HepG2 (cell line): Measurements from ENCODE around the gene KCNMA1. TPM values are rescaled to one million over a fixed set of nuclear protein-coding genes. Genes with fewer than 3 reads are reported as not detected.

Experiments used
- ATAC-seq: fragments of 200-7000 bp; cut with Tn5 transposase; 3 replicates; pipeline ENCODE4 v1.9.1; 2020; ENCODE audit warnings: mild to moderate bottlenecking, moderate library complexity
- BruUV-seq: library from RNA; stranded (reverse); fragments of 400-500 nt; replicated peaks from 2 replicates; lab custom pipeline; 2021; lab: Mats Ljungman, UMichigan
- CTCF ChIA-PET: fragments of 300-600 bp; formaldehyde crosslinking; extraction: SDS; loops from one replicate; lab custom pipeline; 2021; ENCODE audit warnings: low total read pairs, inconsistent platforms, low intra/inter-chr PET ratio; lab: Yijun Ruan, JAX
- POLR2A ChIA-PET: fragments of 350-600 bp; sonication (Branson Sonifier 250); formaldehyde crosslinking; loops from one replicate; lab custom pipeline; 2020; ENCODE audit warnings: antibody characterized with exemption, inconsistent platforms; lab: Yijun Ruan, JAX
- DNase-seq: peaks from one replicate; pipeline ENCODE4 v3.0.0-alpha.2; 2015; ENCODE audit warnings: low spot score
- FAIRE-seq: peaks from 3 replicates; lab custom pipeline; 2011; peaks lifted over from hg19 to GRCh38; lab: Jason Lieb, UNC
- H2AFZ ChIP-seq: one replicate; pipeline ENCODE4 v1.6.1; 2011; ENCODE audit warnings: low read length, inconsistent platforms
- H3K27ac ChIP-seq: fragments of 300-600 bp; 3 replicates; pipeline ENCODE4 v1.8.0; 2011; ENCODE audit warnings: mixed run types, mild to moderate bottlenecking, mixed read lengths, low read length, inconsistent platforms; ENCODE audit not compliant: insufficient read depth; ENCODE audit errors: extremely low read length
- H3K27me3 ChIP-seq, 2 experiments: fragments of 200-600 bp in 1 of 2; 2 replicates in 1 of 2; 3 replicates in 1 of 2; pipeline versions ENCODE4 v1.6.0 to v1.8.0; 2011; ENCODE audit warnings: low read length in 2 of 2, mild to moderate bottlenecking in 2 of 2, moderate library complexity in 2 of 2, inconsistent platforms in 1 of 2; ENCODE audit not compliant: insufficient read depth in 2 of 2, control insufficient read depth in 1 of 2
- H3K36me3 ChIP-seq, 2 experiments: fragments of 200-600 bp in 1 of 2; replicated peaks in 1 of 2; 2 replicates in 1 of 2; 3 replicates in 1 of 2; pipeline versions ENCODE4 v1.5.1 to v1.8.0; 2011; ENCODE audit warnings: low read length in 2 of 2, inconsistent platforms in 1 of 2; ENCODE audit not compliant: insufficient read depth in 2 of 2, control insufficient read depth in 1 of 2
- H3K4me1 ChIP-seq: 2 replicates; pipeline ENCODE4 v1.5.1; 2012; ENCODE audit warnings: low read length, inconsistent platforms; ENCODE audit not compliant: insufficient read depth
- H3K4me2 ChIP-seq: 2 replicates; pipeline ENCODE4 v1.6.0; 2011; ENCODE audit warnings: low read depth, low read length, inconsistent platforms
- H3K4me3 ChIP-seq, 3 experiments: fragments of 200-600 bp in 1 of 3; sonication (generic), shearing (Covaris generic) in 1 of 3; replicated peaks in 1 of 3; 2 replicates each; pipeline ENCODE4 v1.5.1; 2011 to 2016; ENCODE audit warnings: low read length in 3 of 3, inconsistent platforms in 2 of 3, low read depth in 2 of 3, mild to moderate bottlenecking in 2 of 3, control low read depth in 1 of 3, mixed read lengths in 1 of 3; ENCODE audit not compliant: insufficient read depth in 1 of 3
- H3K79me2 ChIP-seq: one replicate; pipeline ENCODE4 v1.6.1; 2011; ENCODE audit warnings: low read length, inconsistent platforms; ENCODE audit not compliant: insufficient read depth
- H3K9ac ChIP-seq: 2 replicates; pipeline ENCODE4 v1.6.0; 2011; ENCODE audit warnings: mild to moderate bottlenecking, low read depth, low read length, inconsistent platforms; ENCODE audit not compliant: insufficient read depth
- H3K9me3 ChIP-seq: 2 replicates; pipeline ENCODE4 v1.5.1; 2012; ENCODE audit warnings: mild to moderate bottlenecking, low read length
- H4K20me1 ChIP-seq: 2 replicates; pipeline ENCODE4 v1.6.0; 2011; ENCODE audit warnings: inconsistent platforms, mild to moderate bottlenecking, low read length, moderate library complexity; ENCODE audit not compliant: insufficient read depth
- AGO1 ChIP-seq: fragments of 200-400 bp; formaldehyde crosslinking; IDR thresholded peaks from 2 replicates; pipeline ENCODE4 v1.6.1; 2017; ENCODE audit warnings: mild to moderate bottlenecking, low read depth, low read length, moderate library complexity; ENCODE audit not compliant: poor library complexity, severe bottlenecking
- ARID2 ChIP-seq: sonication (generic); formaldehyde crosslinking; IDR thresholded peaks from 2 replicates; pipeline ENCODE4 v1.8.1; 2022; ENCODE audit warnings: mild to moderate bottlenecking, missing genetic modification reagents, borderline replicate concordance
- ATRX ChIP-seq: sonication (generic); formaldehyde crosslinking; IDR thresholded peaks from 2 replicates; pipeline ENCODE4 v1.4.0; 2020; ENCODE audit warnings: missing genetic modification reagents, borderline replicate concordance
- BCLAF1 ChIP-seq: fragments of 450-650 bp; IDR thresholded peaks from 2 replicates; pipeline ENCODE4 v1.6.1; 2017; ENCODE audit warnings: mild to moderate bottlenecking
- ELK4 ChIP-seq: sonication (generic); formaldehyde crosslinking; IDR thresholded peaks from 2 replicates; pipeline ENCODE4 v1.9.0; 2021; ENCODE audit warnings: missing genetic modification reagents, borderline replicate concordance
- FOXJ3 ChIP-seq: sonication (generic); formaldehyde crosslinking; IDR thresholded peaks from 2 replicates; pipeline ENCODE4 v1.4.0; 2020; ENCODE audit warnings: missing genetic modification reagents, mild to moderate bottlenecking, borderline replicate concordance
- SIX1 ChIP-seq: sonication (generic); formaldehyde crosslinking; IDR thresholded peaks from 2 replicates; pipeline ENCODE4 v1.4.0; 2020; ENCODE audit warnings: missing genetic modification reagents, borderline replicate concordance
- SSRP1 ChIP-seq: IDR thresholded peaks from 2 replicates; pipeline ENCODE4 v1.6.1; 2016; ENCODE audit warnings: control low read depth
- SUZ12 ChIP-seq: fragments of 150-350 bp; IDR thresholded peaks from 2 replicates; pipeline ENCODE4 v1.6.1; 2014; ENCODE audit warnings: low read depth, low read length
- YEATS4 ChIP-seq: sonication (generic); formaldehyde crosslinking; IDR thresholded peaks from 2 replicates; pipeline ENCODE4 v1.4.0; 2020; ENCODE audit warnings: missing genetic modification reagents, borderline replicate concordance
- ZBTB7B ChIP-seq: sonication (generic); formaldehyde crosslinking; IDR thresholded peaks from 2 replicates; pipeline ENCODE4 v1.4.0; 2020; ENCODE audit warnings: missing genetic modification reagents
- ZFP1 ChIP-seq: IDR thresholded peaks from 2 replicates; pipeline ENCODE4 v1.6.1; 2016
- ZFP37 ChIP-seq: sonication (generic); formaldehyde crosslinking; IDR thresholded peaks from 2 replicates; pipeline ENCODE4 v1.4.0; 2020; ENCODE audit warnings: missing genetic modification reagents, borderline replicate concordance
- ZNF124 ChIP-seq: sonication (generic); formaldehyde crosslinking; IDR thresholded peaks from 2 replicates; pipeline ENCODE4 v1.4.0; 2020; ENCODE audit warnings: missing genetic modification reagents
- in situ Hi-C: cut with HindIII; loops from 2 replicates; pipeline ENCODE4 v1.10.0; 2017; ENCODE audit warnings: low pct_unique_long_range_greater_than_20kb; ENCODE audit not compliant: extremely low pct_ligation_motif_present
- intact Hi-C: fragments of 100-400 bp; cut with micrococcal nuclease; formaldehyde crosslinking; loops from one replicate; pipeline ENCODE4 v1.10.0; 2022; ENCODE audit not compliant: unreplicated experiment
- polyA plus RNA-seq, 8 experiments: library from polyadenylated mRNA; depleted of rRNA in 3 of 8; stranded (reverse) in 7 of 8; unstranded in 1 of 8; fragments of >200 nt; fragmentation: Illumina TruSeq in 4 of 8; extraction: Trizol in 4 of 8; gene quantifications; 2 replicates each; pipeline versions ENCODE4 v1.2.1 to v1.2.3, GENCODE V29; 2011 to 2016; ENCODE audit warnings: low read depth in 4 of 8, missing spikeins in 1 of 8, mixed read lengths in 1 of 8; ENCODE audit not compliant: insufficient read depth in 1 of 8
- total RNA-seq, 5 experiments: library from RNA; depleted of rRNA; stranded (reverse); fragments of >200 nt; fragmentation: Illumina TruSeq; extraction: Trizol; gene quantifications; 2 replicates each; pipeline ENCODE4 v1.2.3, GENCODE V29; 2016; ENCODE audit warnings: low read depth in 1 of 5
- TF ChIP-seq, protein P1 (sequence below): sonication (generic); formaldehyde crosslinking; IDR thresholded peaks from 2 replicates; pipeline ENCODE4 v1.8.0; 2023; ENCODE audit warnings: mild to moderate bottlenecking, missing genetic modification reagents
- TF ChIP-seq, protein P2 (sequence below): sonication (generic); formaldehyde crosslinking; IDR thresholded peaks from 2 replicates; pipeline ENCODE4 v1.5.0; 2020; ENCODE audit warnings: mild to moderate bottlenecking, missing genetic modification reagents

The KCNMA1 gene
- total and polyA plus RNA-seq, 2 of the 13 experiments (the other 11 are each of a cell fraction or from before 2014, with no cell fraction given), result 0.02 TPM; not detected in 1

- ChIA-PET POLR2A (no interaction called here), CTCF (no interaction called here)
- no peak for TF ChIP-seq ZNF124
- TF ChIP-seq ELK4, result no peak
- no peak for TF ChIP-seq ZBTB7B (CRISPR knock-in tag)
- TF ChIP-seq, protein P1, sequence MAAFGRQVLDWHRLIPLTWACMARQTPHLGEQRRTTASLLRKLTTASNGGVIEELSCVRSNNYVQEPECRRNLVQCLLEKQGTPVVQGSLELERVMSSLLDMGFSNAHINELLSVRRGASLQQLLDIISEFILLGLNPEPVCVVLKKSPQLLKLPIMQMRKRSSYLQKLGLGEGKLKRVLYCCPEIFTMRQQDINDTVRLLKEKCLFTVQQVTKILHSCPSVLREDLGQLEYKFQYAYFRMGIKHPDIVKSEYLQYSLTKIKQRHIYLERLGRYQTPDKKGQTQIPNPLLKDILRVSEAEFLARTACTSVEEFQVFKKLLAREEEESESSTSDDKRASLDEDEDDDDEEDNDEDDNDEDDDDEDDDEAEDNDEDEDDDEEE (CRISPR knock-in tag), result no peak
- no peak for TF ChIP-seq ZFP1 (CRISPR knock-in tag)
- TF ChIP-seq ZFP37 (CRISPR knock-in tag), result no peak
- TF ChIP-seq FOXJ3, result no peak
- no peak for TF ChIP-seq ARID2 (CRISPR knock-in tag)
- no peak for TF ChIP-seq AGO1
- no peak for TF ChIP-seq BCLAF1
- TF ChIP-seq SIX1, result no peak
- TF ChIP-seq, protein P2, sequence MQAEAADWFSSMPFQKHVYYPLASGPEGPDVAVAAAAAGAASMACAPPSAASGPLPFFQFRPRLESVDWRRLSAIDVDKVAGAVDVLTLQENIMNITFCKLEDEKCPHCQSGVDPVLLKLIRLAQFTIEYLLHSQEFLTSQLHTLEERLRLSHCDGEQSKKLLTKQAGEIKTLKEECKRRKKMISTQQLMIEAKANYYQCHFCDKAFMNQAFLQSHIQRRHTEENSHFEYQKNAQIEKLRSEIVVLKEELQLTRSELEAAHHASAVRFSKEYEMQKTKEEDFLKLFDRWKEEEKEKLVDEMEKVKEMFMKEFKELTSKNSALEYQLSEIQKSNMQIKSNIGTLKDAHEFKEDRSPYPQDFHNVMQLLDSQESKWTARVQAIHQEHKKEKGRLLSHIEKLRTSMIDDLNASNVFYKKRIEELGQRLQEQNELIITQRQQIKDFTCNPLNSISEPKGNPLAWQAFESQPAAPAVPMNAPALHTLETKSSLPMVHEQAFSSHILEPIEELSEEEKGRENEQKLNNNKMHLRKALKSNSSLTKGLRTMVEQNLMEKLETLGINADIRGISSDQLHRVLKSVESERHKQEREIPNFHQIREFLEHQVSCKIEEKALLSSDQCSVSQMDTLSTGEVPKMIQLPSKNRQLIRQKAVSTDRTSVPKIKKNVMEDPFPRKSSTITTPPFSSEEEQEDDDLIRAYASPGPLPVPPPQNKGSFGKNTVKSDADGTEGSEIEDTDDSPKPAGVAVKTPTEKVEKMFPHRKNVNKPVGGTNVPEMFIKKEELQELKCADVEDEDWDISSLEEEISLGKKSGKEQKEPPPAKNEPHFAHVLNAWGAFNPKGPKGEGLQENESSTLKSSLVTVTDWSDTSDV (CRISPR knock-in tag), result no peak
- no peak for TF ChIP-seq SUZ12
- TF ChIP-seq ATRX (CRISPR knock-in tag), result no peak
- TF ChIP-seq SSRP1 (CRISPR knock-in tag), result no peak
- TF ChIP-seq YEATS4 (CRISPR knock-in tag), result no peak
Measured at GRCh38 chr10:77269163-77269562, 368.4 kb downstream of the KCNMA1 start.

More at GRCh38 chr10:77269163-77269562, 368.4 kb downstream of the KCNMA1 start:
- H3K9me3 ChIP-seq, result no peaks in the 10 kb centered on the region
- ATAC-seq (no peak), DNase-seq (no peak), FAIRE-seq (no peak)
- no peak overlapping the region for H3K27ac ChIP-seq
- in situ Hi-C loops (no loop called here), intact Hi-C loops (no loop called here)
- no peaks in the 10 kb centered on the region for H4K20me1 ChIP-seq
- no peaks in the 10 kb centered on the region for H3K27me3 ChIP-seq
- no peak overlapping the region for H3K4me3 ChIP-seq
- H3K4me2 ChIP-seq, result no peak overlapping the region
- no peak overlapping the region for H3K9ac ChIP-seq
- no TSS peak for BruUV-seq
- H3K36me3 ChIP-seq, result no peaks in the 10 kb centered on the region
- no peak overlapping the region for H2AFZ ChIP-seq
- no peaks in the 10 kb centered on the region for H3K4me1 ChIP-seq
- no peaks in the 10 kb centered on the region for H3K79me2 ChIP-seq
